SU-DHL-6 (cell line): ENCODE data around the gene CCNL2.

Experiments
- H2AFZ ChIP-seq: fragments of 200-600 bp; sonication (generic); 2 replicates; pipeline ENCODE4 v1.6.1; 2014; ENCODE audit warnings: low read depth, mild to moderate bottlenecking, moderate library complexity, mixed read lengths, antibody characterized with exemption, low read length; ENCODE audit not compliant: severe bottlenecking
- H3F3A ChIP-seq: fragments of 200-600 bp; shearing (Covaris generic); 2 replicates; pipeline ENCODE4 v1.6.0; 2016; ENCODE audit warnings: antibody characterized with exemption, mild to moderate bottlenecking; ENCODE audit not compliant: insufficient read depth
- H3K27ac ChIP-seq: fragments of 200-600 bp; sonication (generic); 2 replicates; pipeline ENCODE4 v1.5.1; 2016; ENCODE audit warnings: low read depth, mild to moderate bottlenecking, low read length, moderate library complexity, mixed read lengths
- H3K27me3 ChIP-seq: fragments of 200-600 bp; sonication (generic), shearing (Covaris generic); 2 replicates; pipeline ENCODE4 v1.6.0; 2014; ENCODE audit warnings: mild to moderate bottlenecking, low read length
- H3K36me3 ChIP-seq: fragments of 200-600 bp; sonication (generic); 2 replicates; pipeline ENCODE4 v1.6.1; 2014; ENCODE audit warnings: mild to moderate bottlenecking, low read length, mixed read lengths
- H3K4me2 ChIP-seq: fragments of 300-600, 200-600 bp; shearing (Covaris generic), sonication (generic); 2 replicates; pipeline ENCODE4 v1.6.0; 2014; ENCODE audit warnings: low read length, low read depth, mild to moderate bottlenecking; ENCODE audit not compliant: poor library complexity, severe bottlenecking
- H3K4me3 ChIP-seq: fragments of 200-600 bp; sonication (generic); 2 replicates; pipeline ENCODE4 v1.5.1; 2014; ENCODE audit warnings: antibody characterized with exemption, low read length, mild to moderate bottlenecking, mixed read lengths; ENCODE audit not compliant: insufficient read depth, poor library complexity, severe bottlenecking
- H3K79me2 ChIP-seq: fragments of 200-600 bp; sonication (generic); 2 replicates; pipeline ENCODE4 v1.6.1; 2014; ENCODE audit warnings: mild to moderate bottlenecking, low read length, moderate library complexity; ENCODE audit not compliant: insufficient read depth
- H3K9ac ChIP-seq: fragments of 200-600 bp; sonication (generic); 2 replicates; pipeline ENCODE4 v1.7.0; 2014; ENCODE audit warnings: mild to moderate bottlenecking, low read length
- H3K9me2 ChIP-seq: fragments of 200-600 bp; sonication (generic); replicated peaks from 2 replicates; pipeline ENCODE4 v1.6.1; 2014; ENCODE audit warnings: low read length; ENCODE audit not compliant: insufficient read depth
- H3K9me3 ChIP-seq: fragments of 200-600 bp; sonication (generic); 2 replicates; pipeline ENCODE4 v1.6.1; 2014; ENCODE audit warnings: low read length, mixed read lengths; ENCODE audit not compliant: insufficient read depth
- H4K20me1 ChIP-seq: fragments of 200-600 bp; sonication (generic); 2 replicates; pipeline ENCODE4 v1.6.1; 2014; ENCODE audit warnings: low read depth, mild to moderate bottlenecking, antibody characterized with exemption, low read length, moderate library complexity, mixed read lengths
- CTCF ChIP-seq: fragments of 200-600 bp; sonication (generic); IDR thresholded peaks from one replicate; pipeline ENCODE4 v1.5.1; 2017; ENCODE audit warnings: antibody characterized with exemption, mild to moderate bottlenecking, low read length, moderate library complexity; ENCODE audit not compliant: insufficient read depth, poor library complexity, severe bottlenecking
- EZH2phosphoT487 ChIP-seq: fragments of 200-600 bp; sonication (generic), shearing (Covaris generic); conservative IDR thresholded peaks from 2 replicates; pipeline ENCODE4 v1.6.1; 2018; ENCODE audit warnings: mild to moderate bottlenecking, antibody characterized with exemption, low read length, moderate library complexity, mixed read lengths

CCNL2 gene

GRCh38 chr1:1438531-1439381 is 39.6 kb upstream of the CCNL2 start:
- Histone ChIP-seq H3K79me2 (no peaks in the 10 kb centered on the region), H4K20me1 (no peaks in the 10 kb centered on the region), H3F3A (no peaks in the 10 kb centered on the region), H3K4me2 (no peak overlapping the region), H3K27ac (no peak overlapping the region), H3K9me2 (no peaks in the 10 kb centered on the region), H2AFZ (no peak overlapping the region), H3K27me3 (no peaks in the 10 kb centered on the region), H3K9me3 (no peaks in the 10 kb centered on the region), H3K36me3 (no peaks in the 10 kb centered on the region), H3K9ac (no peak overlapping the region), H3K4me3 (no peak overlapping the region)
- TF ChIP-seq EZH2phosphoT487 = no peak
- no peak for TF ChIP-seq CTCF

GRCh38 chr1:1437904-1438376 is 38.8 kb upstream of the CCNL2 start:
- H3K4me3 ChIP-seq = no peak overlapping the region
- no peaks in the 10 kb centered on the region for H3F3A ChIP-seq
- no peaks in the 10 kb centered on the region for H3K9me3 ChIP-seq
- H3K36me3 ChIP-seq = no peaks in the 10 kb centered on the region
- no peak overlapping the region for H2AFZ ChIP-seq
- TF ChIP-seq EZH2phosphoT487 (no peak), CTCF (no peak)
- no peaks in the 10 kb centered on the region for H4K20me1 ChIP-seq
- no peaks in the 10 kb centered on the region for H3K27me3 ChIP-seq
- no peak overlapping the region for H3K4me2 ChIP-seq
- no peak overlapping the region for H3K27ac ChIP-seq
- H3K9ac ChIP-seq = no peak overlapping the region
- no peaks in the 10 kb centered on the region for H3K9me2 ChIP-seq
- no peaks in the 10 kb centered on the region for H3K79me2 ChIP-seq

GRCh38 chr1:1437033-1437903 is 38.1 kb upstream of the CCNL2 start:
- Histone ChIP-seq H3K9me3 (no peaks in the 10 kb centered on the region), H3K9ac (no peak overlapping the region), H3K9me2 (no peaks in the 10 kb centered on the region), H2AFZ (no peak overlapping the region), H3K79me2 (no peaks in the 10 kb centered on the region), H4K20me1 (no peaks in the 10 kb centered on the region), H3K27ac (no peak overlapping the region), H3K36me3 (no peaks in the 10 kb centered on the region), H3K4me3 (no peak overlapping the region), H3K4me2 (no peak overlapping the region), H3K27me3 (no peaks in the 10 kb centered on the region), H3F3A (no peaks in the 10 kb centered on the region)
- TF ChIP-seq CTCF = no peak
- TF ChIP-seq EZH2phosphoT487 = no peak
